H1 (cell line): ENCODE data around the gene NFX1. TPM values are rescaled to one million over a fixed set of nuclear protein-coding genes. Genes with fewer than 3 reads are reported as not detected.

ENCODE experiments used
- CBX8 ChIP-seq: fragments of 300-800, 300-1000 bp; sonication (generic); IDR thresholded peaks from 2 replicates; pipeline ENCODE4 v1.7.1; 2016; ENCODE audit warnings: low read depth, low read length, borderline replicate concordance
- CEBPB ChIP-seq: IDR thresholded peaks from 2 replicates; pipeline ENCODE4 v1.6.1; 2012; ENCODE audit warnings: low read depth, low read length
- CHD1 ChIP-seq: IDR thresholded peaks from 2 replicates; pipeline ENCODE4 v1.6.1; 2012; ENCODE audit warnings: low read depth, low read length, improper control_type of control experiment
- CHD7 ChIP-seq: fragments of 300-600 bp; sonication (generic); IDR thresholded peaks from 2 replicates; pipeline ENCODE4 v1.7.1; 2012; ENCODE audit warnings: low read length, moderate library complexity, mild to moderate bottlenecking, inconsistent platforms; ENCODE audit not compliant: insufficient replicate concordance
- MAFK ChIP-seq: IDR thresholded peaks from 2 replicates; pipeline ENCODE4 v1.6.1; 2012; ENCODE audit warnings: low read depth, mild to moderate bottlenecking, improper control_type of control experiment, low read length
- RFX5 ChIP-seq: IDR thresholded peaks from 2 replicates; pipeline ENCODE4 v1.6.1; 2011; ENCODE audit warnings: low read depth, low read length, improper control_type of control experiment, borderline replicate concordance
- RNF2 ChIP-seq: fragments of 200-900, 300-1000 bp; sonication (generic); IDR thresholded peaks from 2 replicates; pipeline ENCODE4 v1.7.1; 2016; ENCODE audit warnings: borderline replicate concordance, low read depth, mild to moderate bottlenecking, antibody characterized with exemption, low read length; ENCODE audit not compliant: poor library complexity, severe bottlenecking; ENCODE audit errors: missing control alignments
- TAF7 ChIP-seq: optimal IDR thresholded peaks from 2 replicates; pipeline ENCODE3; 2011; ENCODE audit warnings: low read depth, mild to moderate bottlenecking, inconsistent platforms, low read length, moderate library complexity, borderline replicate concordance
- polyA plus RNA-seq, 7 experiments: library from polyadenylated mRNA; depleted of rRNA in 3 of 7; stranded (reverse) in 5 of 7; unstranded in 2 of 7; fragments of >200 nt in 5 of 7; fragments of 200-250 nt in 2 of 7; gene quantifications; 1 replicate in 5 of 7; 2 replicates in 1 of 7; 4 replicates in 1 of 7; pipeline versions ENCODE4 v1.2.1 to v1.2.3, GENCODE V29; 2011 to 2013; ENCODE audit warnings: missing spikeins in 2 of 7, mixed read lengths in 2 of 7
- total RNA-seq: library from RNA; stranded (reverse); fragmentation: NEBNext Ultra II Directional; extraction: Animal tissue kit (Norgen Biotek cat#: 25700); gene quantifications from 2 replicates; pipeline ENCODE4 v1.2.1, GENCODE V29; 2021
- TF ChIP-seq, protein P1 (sequence below): IDR thresholded peaks from 2 replicates; pipeline ENCODE4 v1.6.1; 2011; ENCODE audit warnings: low read depth, mild to moderate bottlenecking, low read length; ENCODE audit not compliant: insufficient read depth

NFX1 gene
- total and polyA plus RNA-seq, 2 of the 8 experiments (the other 6 are each of a cell fraction or from before 2014, with no cell fraction given), result 19.4 to 28.4 TPM

DNA sequence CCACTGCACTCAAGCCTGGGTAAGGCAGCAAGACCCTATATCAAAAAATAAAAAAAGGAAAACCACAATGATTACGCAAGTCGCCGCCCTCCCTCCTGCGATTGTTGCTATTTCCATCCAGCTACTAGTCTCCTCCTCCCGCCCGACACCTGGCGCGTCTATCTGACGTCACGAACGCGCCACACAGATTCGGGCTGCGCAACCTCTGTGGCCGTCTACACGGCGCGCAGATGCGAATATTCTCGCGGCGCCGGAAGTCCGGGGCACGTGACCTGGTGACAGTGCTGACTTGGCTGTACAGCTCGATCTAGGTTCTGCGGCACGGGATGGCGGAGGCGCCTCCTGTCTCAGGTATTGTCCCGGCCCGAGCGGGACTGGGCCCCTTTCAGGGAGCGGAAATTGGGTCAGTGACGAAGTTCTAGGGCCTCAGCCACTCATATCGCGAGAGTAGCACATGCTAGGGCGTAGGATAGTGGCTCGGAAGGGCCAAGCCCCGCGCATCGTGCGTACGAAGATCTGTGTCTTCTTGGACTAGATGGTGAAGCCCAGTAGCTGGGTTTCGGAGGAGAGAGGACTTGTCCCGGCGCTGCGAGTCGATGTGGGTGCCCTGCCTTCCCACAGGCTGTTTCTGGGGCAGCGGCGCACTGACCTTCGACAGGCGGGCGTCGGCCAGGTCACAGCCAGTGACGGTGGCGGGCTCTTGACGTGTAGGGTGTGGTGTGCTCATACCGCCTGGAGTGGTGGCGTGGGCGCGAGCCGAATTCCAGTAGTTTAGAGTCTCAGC lies at the start of gene NFX1 (continued):
- TF ChIP-seq CHD7 (no peak), TAF7 (peak; percentile 12), RFX5 (no peak), CHD1 (no peak), RNF2 (no peak), CBX8 (no peak), CEBPB (peak; percentile 99), MAFK (no peak)
- TF ChIP-seq, protein P1, sequence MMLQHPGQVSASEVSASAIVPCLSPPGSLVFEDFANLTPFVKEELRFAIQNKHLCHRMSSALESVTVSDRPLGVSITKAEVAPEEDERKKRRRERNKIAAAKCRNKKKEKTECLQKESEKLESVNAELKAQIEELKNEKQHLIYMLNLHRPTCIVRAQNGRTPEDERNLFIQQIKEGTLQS, result peak; percentile 99
